Panc1 (cell line): Measurements from ENCODE around the gene ZNF512B.

ENCODE experiments used
- CTCF ChIP-seq: fragments of 450-650 bp; IDR thresholded peaks from 2 replicates; pipeline ENCODE4 v1.5.1; 2017; ENCODE audit warnings: mild to moderate bottlenecking
- TCF7L2 ChIP-seq: IDR thresholded peaks from 2 replicates; pipeline ENCODE4 v1.6.1; 2011; ENCODE audit warnings: mild to moderate bottlenecking, low read depth, low read length, inconsistent platforms

- TF ChIP-seq CTCF (no peak), TCF7L2 (no peak)
These were observed 28.2 kb downstream of the ZNF512B start for GRCh38 chr20:63941282-63942081.
